CD14-positive monocyte (primary cell): Measurements from ENCODE around the gene MYO15B. TPM values are rescaled to one million over a fixed set of nuclear protein-coding genes. Genes with fewer than 3 reads are reported as not detected.
"Not testable (repeated sequence)": the region's sequence is repeated elsewhere in the genome, so short reads cannot be mapped to it uniquely, and the experiment has no call there.

ENCODE experiments used
- DNase-seq, 3 donors: peaks; one replicate each; pipeline ENCODE4 v3.0.0-alpha.2; 2011 to 2022
- H2AFZ ChIP-seq: 2 replicates; pipeline ENCODE4 v1.6.0; 2012; ENCODE audit warnings: mild to moderate bottlenecking, low read depth, low read length, inconsistent platforms; ENCODE audit not compliant: insufficient read depth, poor library complexity, severe bottlenecking
- H3K27ac ChIP-seq, 2 donors: 1 replicate in 1 of 2; 2 replicates in 1 of 2; pipeline ENCODE4 v1.5.1; 2012 to 2013; ENCODE audit warnings: low read length in 2 of 2, control low read depth in 1 of 2, inconsistent platforms in 1 of 2, low read depth in 1 of 2, mild to moderate bottlenecking in 1 of 2
- H3K27me3 ChIP-seq, 2 donors: one replicate each; pipeline versions ENCODE4 v1.6.0 to v1.6.1; 2011 to 2013; ENCODE audit warnings: low read length in 2 of 2; ENCODE audit not compliant: control insufficient read depth in 2 of 2, insufficient read depth in 2 of 2
- H3K36me3 ChIP-seq, 2 donors: replicated peaks in 1 of 2; 1 replicate in 1 of 2; 2 replicates in 1 of 2; pipeline versions ENCODE4 v1.5.1 to v1.6.1; 2012 to 2013; ENCODE audit warnings: low read length in 2 of 2, control low read depth in 1 of 2, inconsistent platforms in 1 of 2, mild to moderate bottlenecking in 1 of 2; ENCODE audit not compliant: insufficient read depth in 2 of 2, control insufficient read depth in 1 of 2
- H3K4me1 ChIP-seq, 2 donors: 1 replicate in 1 of 2; 2 replicates in 1 of 2; pipeline versions ENCODE4 v1.5.1 to v1.6.1; 2012 to 2013; ENCODE audit warnings: low read length in 2 of 2, control low read depth in 1 of 2, inconsistent platforms in 1 of 2, mild to moderate bottlenecking in 1 of 2, moderate library complexity in 1 of 2; ENCODE audit not compliant: insufficient read depth in 2 of 2, control insufficient read depth in 1 of 2
- H3K4me2 ChIP-seq: replicated peaks from 2 replicates; pipeline ENCODE3; 2012; ENCODE audit warnings: low read length, moderate library complexity, mild to moderate bottlenecking; ENCODE audit not compliant: poor library complexity, severe bottlenecking; ENCODE audit errors: extremely low read depth
- H3K4me3 ChIP-seq, 3 experiments: fragments of 200-600 bp in 1 of 3; sonication (generic) in 1 of 3; replicated peaks in 1 of 3; 1 replicate in 2 of 3; 2 replicates in 1 of 3; pipeline ENCODE4 v1.5.1; 2011 to 2013; ENCODE audit warnings: low read length in 3 of 3, mild to moderate bottlenecking in 3 of 3, control low read depth in 2 of 3, low read depth in 2 of 3, inconsistent platforms in 1 of 3, moderate library complexity in 1 of 3
- H3K79me2 ChIP-seq: 2 replicates; pipeline ENCODE4 v1.6.0; 2012; ENCODE audit warnings: mild to moderate bottlenecking, control low read depth, inconsistent platforms, low read length, moderate library complexity; ENCODE audit not compliant: insufficient read depth
- H3K9ac ChIP-seq: 2 replicates; pipeline ENCODE4 v1.6.0; 2017; ENCODE audit warnings: low read length, mild to moderate bottlenecking; ENCODE audit not compliant: insufficient read depth, poor library complexity, severe bottlenecking
- H3K9me3 ChIP-seq, 2 donors: replicated peaks in 1 of 2; 1 replicate in 1 of 2; 2 replicates in 1 of 2; pipeline versions ENCODE4 v1.5.1 to v1.6.1; 2012 to 2013; ENCODE audit warnings: low read length in 2 of 2, control low read depth in 1 of 2; ENCODE audit not compliant: control insufficient read depth in 1 of 2, insufficient read depth in 1 of 2
- H4K20me1 ChIP-seq: 2 replicates; pipeline ENCODE4 v1.6.0; 2012; ENCODE audit warnings: mild to moderate bottlenecking, low read length, control low read depth, moderate library complexity; ENCODE audit not compliant: insufficient read depth
- H3K27ac Mint-ChIP-seq, 7 donors: one replicate each; pipeline ENCODE4 v1.8.0; 2020; ENCODE audit warnings: mild to moderate bottlenecking in 7 of 7, mixed read lengths in 7 of 7, moderate library complexity in 6 of 7, inconsistent platforms in 2 of 7
- H3K27me3 Mint-ChIP-seq, 3 donors: one replicate each; pipeline ENCODE4 v1.8.0; 2021 to 2022; ENCODE audit warnings: low read depth in 3 of 3, mild to moderate bottlenecking in 3 of 3, mixed read lengths in 3 of 3, moderate library complexity in 3 of 3, inconsistent platforms in 1 of 3
- H3K36me3 Mint-ChIP-seq, 2 donors: one replicate each; pipeline ENCODE4 v1.8.0; 2020; ENCODE audit warnings: mixed read lengths in 2 of 2, inconsistent platforms in 1 of 2, mild to moderate bottlenecking in 1 of 2
- H3K4me1 Mint-ChIP-seq: one replicate; pipeline ENCODE4 v1.8.0; 2020; ENCODE audit warnings: mild to moderate bottlenecking, mixed read lengths
- H3K4me3 Mint-ChIP-seq, 2 donors: one replicate each; pipeline ENCODE4 v1.8.0; 2020; ENCODE audit warnings: mild to moderate bottlenecking in 2 of 2, mixed read lengths in 2 of 2, moderate library complexity in 1 of 2
- H3K9me3 Mint-ChIP-seq, 7 donors: one replicate each; pipeline ENCODE4 v1.8.0; 2020 to 2022; ENCODE audit warnings: mixed read lengths in 7 of 7, mild to moderate bottlenecking in 6 of 7, moderate library complexity in 6 of 7, inconsistent platforms in 2 of 7
- CTCF ChIP-seq: fragments of 200-600 bp; IDR thresholded peaks from one replicate; pipeline ENCODE4 v1.8.0; 2022; ENCODE audit warnings: antibody characterized with exemption, mild to moderate bottlenecking
- WGBS: methylation state at CpG from one replicate; pipeline ENCODE4 v1.1.5; 2013; ENCODE audit warnings: missing lambda C conversion rate; ENCODE audit not compliant: insufficient coverage; 5-methylcytosine and 5-hydroxymethylcytosine counted together
- intact Hi-C, 2 donors: fragments of 100-400 bp; cut with micrococcal nuclease; formaldehyde crosslinking; loops; one replicate each; pipeline versions ENCODE4 v1.15.0 to v1.15.1; 2023
- polyA plus RNA-seq, 3 donors: library from polyadenylated mRNA; depleted of rRNA in 1 of 3; unstranded in 2 of 3; stranded (reverse) in 1 of 3; fragments of 300-500 nt in 2 of 3; fragments of >200 nt in 1 of 3; fragmentation: Illumina TruSeq in 2 of 3; gene quantifications; 1 replicate in 2 of 3; 2 replicates in 1 of 3; pipeline ENCODE4 v1.2.3, GENCODE V29; 2012 to 2021

MYO15B gene
- polyA plus RNA-seq, 3 donors, result 0.17 to 596 (median 0.62) TPM

DNA sequence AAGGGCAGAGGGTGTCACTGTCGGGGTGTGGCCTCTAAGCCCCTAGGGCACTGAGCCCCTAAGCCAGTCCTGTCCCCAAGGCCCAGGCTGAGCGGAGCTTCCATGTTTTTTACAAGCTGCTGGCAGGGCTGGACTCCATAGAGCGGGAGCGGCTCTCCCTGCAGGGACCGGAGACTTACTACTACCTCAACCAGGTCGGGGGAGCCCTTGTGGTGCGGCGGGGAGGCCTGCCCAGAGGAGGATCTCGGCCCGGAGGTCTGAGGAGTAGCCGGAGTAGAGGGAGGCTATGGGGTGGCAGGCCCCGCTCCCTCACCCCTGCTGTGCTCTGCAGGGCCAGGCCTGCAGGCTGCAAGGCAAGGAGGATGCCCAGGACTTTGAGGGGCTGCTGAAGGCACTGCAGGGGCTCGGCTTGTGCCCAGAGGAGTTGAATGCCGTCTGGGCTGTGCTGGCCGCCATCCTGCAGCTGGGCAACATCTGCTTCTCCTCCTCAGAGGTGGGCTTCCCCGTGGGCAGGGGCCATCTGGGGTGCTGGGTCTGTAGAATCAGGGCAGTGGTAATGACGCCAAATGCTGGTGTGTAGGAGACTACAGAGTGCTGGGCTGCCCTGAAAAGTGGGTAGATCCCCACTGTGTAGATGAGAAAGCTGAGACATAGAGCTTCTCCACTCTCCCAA is 4.9 kb downstream of the MYO15B start:
- intact Hi-C loops, result no loop called here

GRCh38 chr17:75593430-75593829 is 5.8 kb downstream of the MYO15B start:
- H3K27ac ChIP-seq, H3K4me3 Mint-ChIP-seq, H2AFZ ChIP-seq, H3K4me2 ChIP-seq, H3K9me3 Mint-ChIP-seq, H3K9me3 ChIP-seq, H3K27me3 ChIP-seq, H3K4me3 ChIP-seq, H3K9ac ChIP-seq, H3K4me1 Mint-ChIP-seq, H3K27me3 Mint-ChIP-seq, DNase-seq, intact Hi-C loops: not testable (repeated sequence)
- peaks cover 5 to 41% of the 10 kb centered on the region in 2 donors for H3K36me3 Mint-ChIP-seq
- Histone ChIP-seq H3K36me3 (peaks cover 14 to 41% of the 10 kb centered on the region in 2 donors), H3K79me2 (peaks cover 30% of the 10 kb centered on the region), H4K20me1 (peaks cover 48% of the 10 kb centered on the region), H3K4me1 (peaks cover 11 to 20% of the 10 kb centered on the region in 2 donors)
- 92% methylated on average over 2 of the region's 9 CpGs for WGBS
- H3K27ac Mint-ChIP-seq, result peak overlapping the region in 1 of 7 donors; percentile 43

More for the DNA sequence above, 4.9 kb downstream of the MYO15B start:
- H3K36me3 ChIP-seq, result peaks cover 14 to 41% of the 10 kb centered on the region in 2 donors
- Mint-ChIP-seq H3K27me3 (no peaks in the 10 kb centered on the region), H3K27ac (peak overlapping the region in 1 of 7 donors; percentile 43), H3K4me3 (no peak overlapping the region), H3K9me3 (no peaks in the 10 kb centered on the region), H3K36me3 (peaks cover 5 to 38% of the 10 kb centered on the region in 2 donors), H3K4me1 (peaks cover 12% of the 10 kb centered on the region)
- no peak overlapping the region for H3K27ac ChIP-seq
- no peak overlapping the region for H3K4me2 ChIP-seq
- peaks cover 48% of the 10 kb centered on the region for H4K20me1 ChIP-seq
- H3K79me2 ChIP-seq, result peaks cover 31% of the 10 kb centered on the region
- no peaks in the 10 kb centered on the region for H3K27me3 ChIP-seq
- no peak for DNase-seq
- 94% methylated on average over 9 of the region's 17 CpGs for WGBS
- no peaks in the 10 kb centered on the region for H3K9me3 ChIP-seq
- H3K9ac ChIP-seq, result no peak overlapping the region
- no peak overlapping the region for H2AFZ ChIP-seq
- no peak overlapping the region for H3K4me3 ChIP-seq
- H3K4me1 ChIP-seq, result peaks cover 13 to 24% of the 10 kb centered on the region in 2 donors
- no peak for TF ChIP-seq CTCF
